ENCODE data around the gene ATP6V0A4.

GRCh38 chr7:138712652-138713051, 85.3 kb downstream of the ATP6V0A4 start:
- no peak for TF ChIP-seq CTCF (IDR thresholded peaks at IDR 0.05)
- no peak for TF ChIP-seq POLR2AphosphoS5 (IDR thresholded peaks at IDR 0.05; ENCODE audit: insufficient read depth in 1 of 2, low read depth in 1 of 2)
